Pulmonary artery endothelial cell (primary cell): ENCODE measurements around the gene CAPN2. TPM values are rescaled to one million over a fixed set of nuclear protein-coding genes. Genes with fewer than 3 reads are reported as not detected.
A peak's percentile ranks its signal among the peaks of the same experiment; 100 is the strongest.

Experiments
- DNase-seq: peaks from one replicate; pipeline ENCODE4 v3.0.0-alpha.2; 2011; ENCODE audit warnings: low read depth, low spot score
- total RNA-seq: library from RNA; depleted of rRNA; stranded (reverse); fragments of >200 nt; gene quantifications from 2 replicates; pipeline ENCODE4 v1.2.3, GENCODE V29; 2014

Gene CAPN2
- total RNA-seq, 1 donor from 2014 or later: 436 TPM

- no peak for DNase-seq
Measured at GRCh38 chr1:223702735-223703667, 9.3 kb upstream of the CAPN2 start.

GRCh38 chr1:223703668-223704013 lies 8.7 kb upstream of the CAPN2 start:
- no peak for DNase-seq

- no peak for DNase-seq
Measured at GRCh38 chr1:223704921-223705878, 7.1 kb upstream of the CAPN2 start.

GRCh38 chr1:223706077-223706973 lies 6.0 kb upstream of the CAPN2 start:
- no peak for DNase-seq

- DNase-seq: peak; percentile 90
Measured at GRCh38 chr1:223707256-223708000, 4.9 kb upstream of the CAPN2 start.

- DNase-seq: no peak
Measured at GRCh38 chr1:223708001-223708359, 4.4 kb upstream of the CAPN2 start.

GRCh38 chr1:223708651-223709268 lies 3.6 kb upstream of the CAPN2 start:
- no peak for DNase-seq

- no peak for DNase-seq
Measured at GRCh38 chr1:223709598-223709997, 2.7 kb upstream of the CAPN2 start.

GRCh38 chr1:223710179-223711133 lies 1.9 kb upstream of the CAPN2 start:
- DNase-seq: no peak

GRCh38 chr1:223711173-223711572 lies 1.2 kb upstream of the CAPN2 start:
- DNase-seq: no peak

- no peak for DNase-seq
Measured at GRCh38 chr1:223711747-223712193, 569 bp upstream of the CAPN2 start.

- DNase-seq: no peak
Measured at GRCh38 chr1:223712850-223713474, 623 bp downstream of the CAPN2 start.

GRCh38 chr1:223713546-223714420 lies 1.4 kb downstream of the CAPN2 start:
- DNase-seq: no peak

GRCh38 chr1:223714421-223714724 lies 2.0 kb downstream of the CAPN2 start:
- DNase-seq: no peak

GRCh38 chr1:223714849-223715603 lies 2.7 kb downstream of the CAPN2 start:
- no peak for DNase-seq

GRCh38 chr1:223715604-223716172 lies 3.3 kb downstream of the CAPN2 start:
- no peak for DNase-seq
